T-helper 1 cell treated with Interleukin-12 subunit alpha and Interleukin-12 subunit beta and Interleukin-4 antibody, amounts not matched to agents 30 μg/mL and 1 μg/mL, for 36 hours (primary cell): ENCODE results near the gene FBXW7.
A peak's percentile ranks its signal among the peaks of the same experiment; 100 is the strongest.

ENCODE experiments used
- H3K27ac Mint-ChIP-seq: one replicate; pipeline ENCODE4 v1.8.0; 2021; ENCODE audit warnings: mild to moderate bottlenecking, mixed read lengths
- H3K27me3 Mint-ChIP-seq: one replicate; pipeline ENCODE4 v1.8.0; 2021; ENCODE audit warnings: low read depth, mixed read lengths
- H3K36me3 Mint-ChIP-seq: one replicate; pipeline ENCODE4 v1.8.0; 2021; ENCODE audit warnings: low read depth, mixed read lengths
- H3K4me1 Mint-ChIP-seq: one replicate; pipeline ENCODE4 v1.8.0; 2021; ENCODE audit warnings: low read depth, mixed read lengths
- H3K4me3 Mint-ChIP-seq: one replicate; pipeline ENCODE4 v1.8.0; 2021; ENCODE audit warnings: mild to moderate bottlenecking, moderate library complexity, mixed read lengths
- H3K9me3 Mint-ChIP-seq: one replicate; pipeline ENCODE4 v1.8.0; 2021; ENCODE audit warnings: mixed read lengths

The FBXW7 gene

GRCh38 chr4:152390216-152390615 is 145.7 kb downstream of the FBXW7 start:
- H3K4me1 Mint-ChIP-seq = peaks cover 12% of the 10 kb centered on the region
- H3K27ac Mint-ChIP-seq = no peak overlapping the region
- H3K36me3 Mint-ChIP-seq = peaks cover 11% of the 10 kb centered on the region
- no peaks in the 10 kb centered on the region for H3K27me3 Mint-ChIP-seq
- H3K4me3 Mint-ChIP-seq = no peak overlapping the region
- no peaks in the 10 kb centered on the region for H3K9me3 Mint-ChIP-seq

GRCh38 chr4:152389359-152389758 is 146.5 kb downstream of the FBXW7 start:
- Mint-ChIP-seq H3K9me3 (no peaks in the 10 kb centered on the region), H3K4me3 (no peak overlapping the region), H3K36me3 (peaks cover 11% of the 10 kb centered on the region), H3K27me3 (no peaks in the 10 kb centered on the region), H3K27ac (no peak overlapping the region), H3K4me1 (peaks cover 12% of the 10 kb centered on the region)

- no peaks in the 10 kb centered on the region for H3K27me3 Mint-ChIP-seq
- no peaks in the 10 kb centered on the region for H3K9me3 Mint-ChIP-seq
- no peak overlapping the region for H3K4me3 Mint-ChIP-seq
- H3K4me1 Mint-ChIP-seq = peaks cover 18% of the 10 kb centered on the region
- H3K36me3 Mint-ChIP-seq = peaks cover 2% of the 10 kb centered on the region
- no peak overlapping the region for H3K27ac Mint-ChIP-seq
Measured at GRCh38 chr4:152385551-152385950, 150.3 kb downstream of the FBXW7 start.

- Mint-ChIP-seq H3K4me3 (peak overlapping the region; percentile 41), H3K36me3 (no peaks in the 10 kb centered on the region), H3K27me3 (no peaks in the 10 kb centered on the region), H3K4me1 (peaks cover 13% of the 10 kb centered on the region), H3K27ac (no peak overlapping the region), H3K9me3 (no peaks in the 10 kb centered on the region)
Measured at GRCh38 chr4:152382057-152382785, 153.7 kb downstream of the FBXW7 start.

GRCh38 chr4:152380919-152381318 is 155.0 kb downstream of the FBXW7 start:
- peaks cover 9% of the 10 kb centered on the region for H3K4me1 Mint-ChIP-seq
- H3K27ac Mint-ChIP-seq = no peak overlapping the region
- no peaks in the 10 kb centered on the region for H3K27me3 Mint-ChIP-seq
- H3K36me3 Mint-ChIP-seq = no peaks in the 10 kb centered on the region
- no peak overlapping the region for H3K4me3 Mint-ChIP-seq
- H3K9me3 Mint-ChIP-seq = no peaks in the 10 kb centered on the region

- Mint-ChIP-seq H3K27me3 (no peaks in the 10 kb centered on the region), H3K36me3 (no peaks in the 10 kb centered on the region), H3K4me1 (peaks cover 9% of the 10 kb centered on the region), H3K4me3 (no peak overlapping the region), H3K9me3 (no peaks in the 10 kb centered on the region), H3K27ac (no peak overlapping the region)
Measured at GRCh38 chr4:152380185-152380584, 155.7 kb downstream of the FBXW7 start.

GRCh38 chr4:152374606-152375285 is 161.1 kb downstream of the FBXW7 start:
- Mint-ChIP-seq H3K36me3 (no peaks in the 10 kb centered on the region), H3K4me1 (peaks cover 7% of the 10 kb centered on the region), H3K27me3 (no peaks in the 10 kb centered on the region), H3K4me3 (no peak overlapping the region), H3K9me3 (no peaks in the 10 kb centered on the region), H3K27ac (no peak overlapping the region)

- Mint-ChIP-seq H3K36me3 (no peaks in the 10 kb centered on the region), H3K4me3 (no peak overlapping the region), H3K27me3 (no peaks in the 10 kb centered on the region)
Measured at GRCh38 chr4:152374153-152374552, 161.7 kb downstream of the FBXW7 start.

GRCh38 chr4:152372444-152372843 is 163.4 kb downstream of the FBXW7 start:
- H3K27ac Mint-ChIP-seq = no peak overlapping the region

More at GRCh38 chr4:152374153-152374552, 161.7 kb downstream of the FBXW7 start:
- no peak overlapping the region for H3K27ac Mint-ChIP-seq
- peaks cover 8% of the 10 kb centered on the region for H3K4me1 Mint-ChIP-seq
- no peaks in the 10 kb centered on the region for H3K9me3 Mint-ChIP-seq

GRCh38 chr4:152369902-152370295 is 166.0 kb downstream of the FBXW7 start:
- H3K4me1 Mint-ChIP-seq = peaks cover 8% of the 10 kb centered on the region
- no peaks in the 10 kb centered on the region for H3K27me3 Mint-ChIP-seq
- H3K9me3 Mint-ChIP-seq = no peaks in the 10 kb centered on the region
- H3K36me3 Mint-ChIP-seq = peaks cover 11% of the 10 kb centered on the region
- H3K4me3 Mint-ChIP-seq = no peak overlapping the region
- H3K27ac Mint-ChIP-seq = no peak overlapping the region

More at GRCh38 chr4:152372444-152372843, 163.4 kb downstream of the FBXW7 start:
- no peaks in the 10 kb centered on the region for H3K9me3 Mint-ChIP-seq
- H3K4me1 Mint-ChIP-seq = peaks cover 8% of the 10 kb centered on the region
- H3K27me3 Mint-ChIP-seq = no peaks in the 10 kb centered on the region
- no peaks in the 10 kb centered on the region for H3K36me3 Mint-ChIP-seq
- H3K4me3 Mint-ChIP-seq = no peak overlapping the region

GRCh38 chr4:152369203-152369901 is 166.5 kb downstream of the FBXW7 start:
- Mint-ChIP-seq H3K4me3 (no peak overlapping the region), H3K27me3 (no peaks in the 10 kb centered on the region), H3K36me3 (peaks cover 13% of the 10 kb centered on the region), H3K9me3 (no peaks in the 10 kb centered on the region), H3K4me1 (peaks cover 4% of the 10 kb centered on the region), H3K27ac (no peak overlapping the region)

- no peaks in the 10 kb centered on the region for H3K9me3 Mint-ChIP-seq
- H3K27ac Mint-ChIP-seq = no peak overlapping the region
- peaks cover 5% of the 10 kb centered on the region for H3K4me1 Mint-ChIP-seq
- no peaks in the 10 kb centered on the region for H3K27me3 Mint-ChIP-seq
- peaks cover 16% of the 10 kb centered on the region for H3K36me3 Mint-ChIP-seq
- no peak overlapping the region for H3K4me3 Mint-ChIP-seq
Measured at GRCh38 chr4:152368001-152368400, 167.9 kb downstream of the FBXW7 start.

- H3K9me3 Mint-ChIP-seq = no peaks in the 10 kb centered on the region
- H3K4me1 Mint-ChIP-seq = peaks cover 6% of the 10 kb centered on the region
- H3K27ac Mint-ChIP-seq = no peak overlapping the region
- H3K27me3 Mint-ChIP-seq = no peaks in the 10 kb centered on the region
- peaks cover 16% of the 10 kb centered on the region for H3K36me3 Mint-ChIP-seq
- H3K4me3 Mint-ChIP-seq = no peak overlapping the region
Measured at GRCh38 chr4:152364883-152365282, 171.0 kb downstream of the FBXW7 start.

- no peaks in the 10 kb centered on the region for H3K27me3 Mint-ChIP-seq
- H3K4me3 Mint-ChIP-seq = no peak overlapping the region
- no peak overlapping the region for H3K27ac Mint-ChIP-seq
Measured at GRCh38 chr4:152364383-152364782, 171.5 kb downstream of the FBXW7 start.

GRCh38 chr4:152363904-152364303 is 172.0 kb downstream of the FBXW7 start:
- Mint-ChIP-seq H3K27ac (no peak overlapping the region), H3K4me3 (no peak overlapping the region), H3K27me3 (no peaks in the 10 kb centered on the region), H3K9me3 (no peaks in the 10 kb centered on the region), H3K36me3 (peaks cover 16% of the 10 kb centered on the region), H3K4me1 (peaks cover 10% of the 10 kb centered on the region)

More at GRCh38 chr4:152364383-152364782, 171.5 kb downstream of the FBXW7 start:
- Mint-ChIP-seq H3K9me3 (no peaks in the 10 kb centered on the region), H3K36me3 (peaks cover 16% of the 10 kb centered on the region), H3K4me1 (peaks cover 9% of the 10 kb centered on the region)
